ENCODE measurements around the gene IMPDH1.
"Not testable (repeated sequence)": the region's sequence is repeated elsewhere in the genome, so short reads cannot be mapped to it uniquely, and the experiment has no call there.

IMPDH1 gene

GRCh38 chr7:128409596-128410450, at the start of gene IMPDH1:
Gene IMPDH1, minus strand, starts transcription at chr7:128409982. Its CDS starts 81 bp downstream, at chr7:128409901.
- Histone ChIP-seq H3K27me3 (ENCODE audit: low read depth, low read length) (peaks cover 9% of the 10 kb centered on the region; the same call in 1 of the 2 replicates), H3K4me3 (ENCODE audit: low read length) (peak within 1 kb of the TSS; percentile 95), H3K79me2 (ENCODE audit: low read length) (peaks cover 8% of the 10 kb centered on the region), H3K9me3 (ENCODE audit: insufficient read depth, low read length) (no peaks in the 10 kb centered on the region), H3K27ac (ENCODE audit: low read length) (no peak within 1 kb of the TSS), H3K36me3 (replicated peaks; ENCODE audit: low read depth, low read length) (no peaks in the 10 kb centered on the region), H3K4me1 (ENCODE audit: low read length) (peaks cover 32% of the 10 kb centered on the region), H4K20me1 (ENCODE audit: insufficient read depth, low read length) (no peaks in the 10 kb centered on the region), H3K4me2 (ENCODE audit: low read length) (peak within 1 kb of the TSS; percentile 99), H2AFZ (ENCODE audit: low read depth, low read length) (peak within 1 kb of the TSS; percentile 95), H3K9ac (ENCODE audit: low read length) (peak within 1 kb of the TSS; percentile 63)
- no peak for TF ChIP-seq EZH2phosphoT487 (IDR thresholded peaks at IDR 0.05; ENCODE audit: low read depth)

GRCh38 chr7:128459394-128459878, 49.7 kb upstream of the IMPDH1 start:
- Histone ChIP-seq H3K27me3 (ENCODE audit: low read depth, low read length) (no peaks in the 10 kb centered on the region), H3K27ac (ENCODE audit: low read length) (peak overlapping the region; percentile 87), H2AFZ (ENCODE audit: low read depth, low read length) (no peak overlapping the region), H3K79me2 (ENCODE audit: low read length) (peaks cover 65% of the 10 kb centered on the region), H3K4me1 (ENCODE audit: low read length) (peaks cover 44% of the 10 kb centered on the region), H3K36me3 (replicated peaks; ENCODE audit: low read depth, low read length) (peaks cover 32% of the 10 kb centered on the region), H3K4me3 (ENCODE audit: low read length) (peak overlapping the region; percentile 96), H3K9ac (ENCODE audit: low read length) (peak overlapping the region; percentile 98), H3K9me3 (ENCODE audit: insufficient read depth, low read length) (no peaks in the 10 kb centered on the region), H4K20me1 (ENCODE audit: insufficient read depth, low read length) (peaks cover 53% of the 10 kb centered on the region), H3K4me2 (ENCODE audit: low read length) (peak overlapping the region; percentile 99)
- no peak for TF ChIP-seq EZH2phosphoT487 (IDR thresholded peaks at IDR 0.05; ENCODE audit: low read depth)
- TF ChIP-seq, protein P1, sequence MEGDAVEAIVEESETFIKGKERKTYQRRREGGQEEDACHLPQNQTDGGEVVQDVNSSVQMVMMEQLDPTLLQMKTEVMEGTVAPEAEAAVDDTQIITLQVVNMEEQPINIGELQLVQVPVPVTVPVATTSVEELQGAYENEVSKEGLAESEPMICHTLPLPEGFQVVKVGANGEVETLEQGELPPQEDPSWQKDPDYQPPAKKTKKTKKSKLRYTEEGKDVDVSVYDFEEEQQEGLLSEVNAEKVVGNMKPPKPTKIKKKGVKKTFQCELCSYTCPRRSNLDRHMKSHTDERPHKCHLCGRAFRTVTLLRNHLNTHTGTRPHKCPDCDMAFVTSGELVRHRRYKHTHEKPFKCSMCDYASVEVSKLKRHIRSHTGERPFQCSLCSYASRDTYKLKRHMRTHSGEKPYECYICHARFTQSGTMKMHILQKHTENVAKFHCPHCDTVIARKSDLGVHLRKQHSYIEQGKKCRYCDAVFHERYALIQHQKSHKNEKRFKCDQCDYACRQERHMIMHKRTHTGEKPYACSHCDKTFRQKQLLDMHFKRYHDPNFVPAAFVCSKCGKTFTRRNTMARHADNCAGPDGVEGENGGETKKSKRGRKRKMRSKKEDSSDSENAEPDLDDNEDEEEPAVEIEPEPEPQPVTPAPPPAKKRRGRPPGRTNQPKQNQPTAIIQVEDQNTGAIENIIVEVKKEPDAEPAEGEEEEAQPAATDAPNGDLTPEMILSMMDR (IDR thresholded peaks at IDR 0.05; ENCODE audit: low read depth, low read length), result peak; percentile 84

DNA sequence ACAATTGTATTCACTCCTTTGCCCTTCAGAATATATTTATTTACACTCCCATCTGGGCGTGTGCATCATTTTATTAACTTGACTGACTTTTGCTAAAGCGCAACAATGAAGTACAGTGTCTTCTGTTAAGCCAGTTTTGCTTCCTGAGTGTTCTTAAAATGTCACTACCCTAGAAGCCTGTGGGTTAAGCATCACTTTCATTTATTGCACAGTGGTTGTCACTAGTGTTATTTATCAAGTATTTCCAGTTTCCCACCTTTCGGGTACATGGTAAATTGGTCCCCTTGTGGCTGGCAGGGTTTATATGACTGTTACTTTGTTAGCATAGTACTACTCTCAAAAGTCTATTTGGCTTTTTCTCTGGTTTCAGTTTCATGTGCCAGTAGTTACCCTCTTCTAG, 49.2 kb upstream of the IMPDH1 start:
- no peak overlapping the region for H2AFZ ChIP-seq (ENCODE audit: low read depth, low read length)
- H3K36me3 ChIP-seq (replicated peaks; ENCODE audit: low read depth, low read length), result peaks cover 32% of the 10 kb centered on the region
- H3K9me3 ChIP-seq (ENCODE audit: insufficient read depth, low read length), result no peaks in the 10 kb centered on the region
- peaks cover 65% of the 10 kb centered on the region for H3K79me2 ChIP-seq (ENCODE audit: low read length)
- TF ChIP-seq, protein P1 (IDR thresholded peaks at IDR 0.05; ENCODE audit: low read depth, low read length), result no peak
- no peak for TF ChIP-seq EZH2phosphoT487 (IDR thresholded peaks at IDR 0.05; ENCODE audit: low read depth)
- H3K27me3 ChIP-seq (ENCODE audit: low read depth, low read length), result no peaks in the 10 kb centered on the region
- peaks cover 49% of the 10 kb centered on the region for H3K4me1 ChIP-seq (ENCODE audit: low read length)
- peak overlapping the region; percentile 96 for H3K4me3 ChIP-seq (ENCODE audit: low read length)
- H3K9ac ChIP-seq (ENCODE audit: low read length), result peak overlapping the region; percentile 98
- H4K20me1 ChIP-seq (ENCODE audit: insufficient read depth, low read length), result peaks cover 53% of the 10 kb centered on the region
- H3K27ac ChIP-seq (ENCODE audit: low read length), result peak overlapping the region; percentile 87
- H3K4me2 ChIP-seq (ENCODE audit: low read length), result peak overlapping the region; percentile 99

DNA sequence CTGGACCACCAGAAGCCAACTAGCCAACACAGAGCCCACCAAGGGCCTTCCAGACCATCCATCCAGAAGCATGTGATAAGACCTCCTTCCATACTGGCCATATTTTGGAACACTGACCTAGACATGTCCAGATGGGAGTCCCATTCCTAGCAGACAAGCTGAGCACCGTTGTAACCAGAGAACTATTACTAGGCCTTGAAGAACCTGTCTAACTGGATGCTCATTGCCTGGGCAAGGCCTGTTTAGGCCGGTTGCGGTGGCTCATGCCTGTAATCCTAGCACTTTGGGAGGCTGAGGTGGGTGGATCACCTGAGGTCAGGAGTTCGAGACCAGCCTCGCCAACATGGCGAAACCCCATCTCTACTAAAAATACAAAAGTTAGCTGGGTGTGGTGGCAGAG, 47.6 kb upstream of the IMPDH1 start:
- H3K9ac ChIP-seq (ENCODE audit: low read length), result peak overlapping the region; percentile 98
- H3K79me2 ChIP-seq (ENCODE audit: low read length), result peaks cover 61% of the 10 kb centered on the region
- peaks cover 48% of the 10 kb centered on the region for H4K20me1 ChIP-seq (ENCODE audit: insufficient read depth, low read length)
- peak overlapping the region; percentile 87 for H3K27ac ChIP-seq (ENCODE audit: low read length)
- not testable (repeated sequence) for H3K27me3 ChIP-seq (ENCODE audit: low read depth, low read length); H2AFZ ChIP-seq (ENCODE audit: low read depth, low read length); H3K9me3 ChIP-seq (ENCODE audit: insufficient read depth, low read length)
- peaks cover 59% of the 10 kb centered on the region for H3K4me1 ChIP-seq (ENCODE audit: low read length)
- peak overlapping the region; percentile 99 for H3K4me2 ChIP-seq (ENCODE audit: low read length)
- peaks cover 32% of the 10 kb centered on the region for H3K36me3 ChIP-seq (replicated peaks; ENCODE audit: low read depth, low read length)
- peak overlapping the region; percentile 96 for H3K4me3 ChIP-seq (ENCODE audit: low read length)

DNA sequence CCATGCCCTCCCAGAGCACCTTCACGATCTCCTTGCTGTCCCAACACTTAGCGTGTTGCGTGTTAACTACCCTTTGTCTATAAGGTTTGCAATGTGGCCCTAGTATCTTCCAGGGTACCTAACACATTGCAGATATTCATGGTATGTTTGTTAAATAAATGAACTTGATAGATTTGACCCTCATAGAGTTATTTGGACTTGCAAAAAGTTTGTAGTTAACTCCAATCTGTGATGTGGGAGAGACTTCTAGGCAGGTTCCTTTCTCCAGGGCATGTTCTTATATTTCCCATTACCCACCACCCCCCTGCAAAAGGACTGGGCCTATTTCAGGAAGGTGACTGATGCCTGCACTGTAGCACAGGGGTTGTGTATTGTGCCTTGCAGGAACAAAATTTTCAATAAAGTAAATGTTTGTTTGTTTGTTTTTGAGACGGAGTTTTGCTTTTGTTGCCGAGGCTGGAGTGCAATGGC, 46.5 kb upstream of the IMPDH1 start:
- H3K4me1 ChIP-seq (ENCODE audit: low read length), result peaks cover 69% of the 10 kb centered on the region
- TF ChIP-seq, protein P1 (IDR thresholded peaks at IDR 0.05; ENCODE audit: low read depth, low read length), result no peak
- no peak for TF ChIP-seq EZH2phosphoT487 (IDR thresholded peaks at IDR 0.05; ENCODE audit: low read depth)
- H3K9me3 ChIP-seq (ENCODE audit: insufficient read depth, low read length), result no peaks in the 10 kb centered on the region
- H3K79me2 ChIP-seq (ENCODE audit: low read length), result peaks cover 54% of the 10 kb centered on the region
- H4K20me1 ChIP-seq (ENCODE audit: insufficient read depth, low read length), result peaks cover 39% of the 10 kb centered on the region
- peak overlapping the region; percentile 99 for H3K4me2 ChIP-seq (ENCODE audit: low read length)
- H3K27me3 ChIP-seq (ENCODE audit: low read depth, low read length), result no peaks in the 10 kb centered on the region
- peak overlapping the region; percentile 98 for H3K9ac ChIP-seq (ENCODE audit: low read length)
- peak overlapping the region; percentile 96 for H3K4me3 ChIP-seq (ENCODE audit: low read length)
- peak overlapping the region; percentile 87 for H3K27ac ChIP-seq (ENCODE audit: low read length)
- no peak overlapping the region for H2AFZ ChIP-seq (ENCODE audit: low read depth, low read length)
- peaks cover 32% of the 10 kb centered on the region for H3K36me3 ChIP-seq (replicated peaks; ENCODE audit: low read depth, low read length)
